Measurements from ENCODE around the gene DACT2. TPM values are rescaled to one million over a fixed set of nuclear protein-coding genes. Genes with fewer than 3 reads are reported as not detected.

The DACT2 gene
- total RNA-seq, 2 experiments from 2014 or later, result not detected

DNA sequence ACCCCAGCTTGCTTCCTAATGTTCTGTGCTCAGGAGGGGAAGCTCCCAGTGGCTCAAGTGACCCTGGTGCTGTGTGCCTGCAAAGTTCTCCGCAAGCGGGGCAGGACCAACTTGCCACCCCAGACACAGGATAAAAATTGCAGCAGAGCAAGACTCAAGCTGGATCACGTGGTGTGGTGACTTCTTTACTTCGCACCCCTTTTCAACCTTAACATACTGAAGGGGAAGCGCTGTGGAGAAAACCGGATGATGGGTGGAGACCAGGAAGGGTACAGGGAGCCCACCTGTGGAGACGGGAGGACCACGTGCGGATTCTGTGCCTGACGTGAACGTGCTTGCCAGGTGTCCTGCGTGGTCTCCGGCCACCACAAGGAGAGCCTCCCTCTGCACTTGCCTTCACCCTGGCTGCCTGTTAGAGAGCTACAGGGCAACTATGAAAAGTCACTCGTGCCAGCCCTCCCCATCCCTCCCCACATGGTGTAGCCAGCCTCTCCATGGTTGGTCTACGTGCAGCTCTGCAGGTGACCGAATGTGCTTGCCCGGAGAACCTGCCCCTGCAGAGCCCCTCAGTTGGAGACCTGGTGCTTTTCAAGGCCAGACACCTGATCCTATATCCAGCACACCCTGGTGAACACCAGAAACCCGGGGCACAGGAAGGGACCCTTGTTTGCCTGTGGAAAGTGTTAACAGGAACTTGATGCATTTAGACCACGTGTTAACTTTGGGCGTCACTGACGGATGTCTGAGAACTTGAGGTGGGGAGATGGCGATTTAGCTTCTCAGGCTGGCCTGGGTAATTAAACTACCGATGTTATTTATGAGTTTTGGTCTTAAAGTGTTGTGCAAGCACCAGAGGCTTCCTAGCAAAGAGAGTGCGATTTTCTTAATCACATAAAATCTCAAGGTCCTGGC is 23.9 kb upstream of the DACT2 start:
- Mint-ChIP-seq H3K9me3 (no peaks in the 10 kb centered on the region), H3K27ac (no peak overlapping the region), H3K27me3 (peaks cover 10% of the 10 kb centered on the region), H3K36me3 (no peaks in the 10 kb centered on the region), H3K4me3 (no peak overlapping the region), H3K4me1 (no peaks in the 10 kb centered on the region)
- DNase-seq, result no peak
- no peak for ATAC-seq (ENCODE audit: low read depth)
- POLR2A ChIA-PET, result no interaction called here

DNA sequence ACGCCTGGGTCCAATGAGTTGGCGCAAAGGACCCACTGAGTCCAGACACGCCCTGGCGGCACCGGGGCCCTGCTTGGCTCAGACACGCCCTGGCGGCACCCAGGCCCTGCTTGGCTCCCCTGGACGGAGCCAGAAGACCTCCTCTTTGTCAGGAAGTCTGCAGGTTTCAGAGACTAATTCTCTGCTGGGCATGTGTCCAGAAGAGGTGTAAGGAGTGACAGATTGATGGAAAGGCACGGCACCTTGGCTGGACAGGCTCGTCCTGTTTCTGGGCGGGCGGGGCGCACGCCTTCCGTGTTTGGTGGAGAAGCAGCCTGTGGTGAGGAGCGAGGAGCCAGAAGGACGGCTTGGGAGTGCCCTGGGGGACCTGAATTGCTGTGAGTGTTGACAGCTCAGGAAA is 23.1 kb upstream of the DACT2 start:
- DNase-seq, result no peak
- H3K36me3 Mint-ChIP-seq, result no peaks in the 10 kb centered on the region
- no peaks in the 10 kb centered on the region for H3K4me1 Mint-ChIP-seq
- POLR2A ChIA-PET, result no interaction called here
- no peaks in the 10 kb centered on the region for H3K9me3 Mint-ChIP-seq
- H3K4me3 Mint-ChIP-seq, result no peak overlapping the region
- ATAC-seq (ENCODE audit: low read depth), result no peak
- no peak overlapping the region for H3K27ac Mint-ChIP-seq
- H3K27me3 Mint-ChIP-seq, result peaks cover 10% of the 10 kb centered on the region

DNA sequence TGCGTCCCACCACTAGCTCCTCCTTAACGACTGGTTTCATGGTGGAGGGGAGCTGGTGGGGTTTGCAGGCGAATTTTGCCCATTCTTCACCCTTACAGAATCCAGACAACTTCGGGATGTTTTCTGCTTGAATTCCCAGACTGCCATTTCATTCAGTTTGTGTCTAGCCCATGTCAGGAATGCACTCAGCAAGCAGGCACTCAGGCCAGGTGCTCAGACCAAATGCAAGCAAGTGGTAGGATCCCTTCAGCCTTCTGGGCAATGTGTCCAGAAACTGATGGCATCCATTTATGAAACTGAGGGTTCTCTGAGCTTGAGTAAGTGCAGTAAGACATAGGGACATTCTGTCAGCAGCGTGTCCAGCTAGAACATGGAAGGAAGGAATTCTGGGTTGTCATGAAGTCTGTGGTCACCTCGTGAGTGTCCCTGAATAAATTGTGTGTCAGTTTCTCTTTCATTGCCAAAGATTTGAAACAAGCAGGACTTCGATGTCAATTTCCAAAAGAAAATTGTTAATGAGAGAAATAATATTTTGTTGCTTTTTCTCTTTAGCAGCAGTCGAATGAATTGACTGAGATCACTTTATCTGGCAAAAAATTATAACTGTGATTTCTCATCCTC is 21.8 kb upstream of the DACT2 start:
- Mint-ChIP-seq H3K4me1 (no peaks in the 10 kb centered on the region), H3K36me3 (no peaks in the 10 kb centered on the region), H3K27ac (no peak overlapping the region), H3K4me3 (no peak overlapping the region), H3K9me3 (no peaks in the 10 kb centered on the region), H3K27me3 (peaks cover 10% of the 10 kb centered on the region)
- POLR2A ChIA-PET, result no interaction called here
- no peak for DNase-seq
- no peak for ATAC-seq (ENCODE audit: low read depth)

DNA sequence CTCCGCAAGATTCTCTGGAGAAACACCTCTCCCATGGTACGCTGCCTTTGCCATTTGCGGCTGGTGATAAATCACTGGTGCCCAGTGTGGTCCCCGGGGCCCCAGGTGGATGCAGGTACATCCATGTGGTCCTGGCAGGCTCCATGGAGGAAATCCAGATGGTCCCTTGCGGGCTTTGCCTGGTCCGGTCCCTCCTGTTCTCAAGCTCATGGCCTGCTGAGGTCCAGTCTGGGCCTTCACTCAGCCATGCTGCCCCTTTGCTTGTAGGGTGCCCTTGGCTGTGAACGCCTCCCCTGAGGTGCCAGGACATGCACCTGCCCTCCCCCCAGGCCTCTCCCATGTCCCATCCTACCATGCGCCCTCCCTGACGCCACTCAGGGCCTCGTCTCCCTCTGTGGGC is 21.2 kb upstream of the DACT2 start:
- no peak overlapping the region for H3K4me3 Mint-ChIP-seq
- H3K27ac Mint-ChIP-seq, result no peak overlapping the region
- no peaks in the 10 kb centered on the region for H3K36me3 Mint-ChIP-seq
- POLR2A ChIA-PET, result no interaction called here
- H3K9me3 Mint-ChIP-seq, result no peaks in the 10 kb centered on the region
- DNase-seq (no peak), ATAC-seq (ENCODE audit: low read depth) (no peak)
- H3K4me1 Mint-ChIP-seq, result no peaks in the 10 kb centered on the region
- peaks cover 10% of the 10 kb centered on the region for H3K27me3 Mint-ChIP-seq

DNA sequence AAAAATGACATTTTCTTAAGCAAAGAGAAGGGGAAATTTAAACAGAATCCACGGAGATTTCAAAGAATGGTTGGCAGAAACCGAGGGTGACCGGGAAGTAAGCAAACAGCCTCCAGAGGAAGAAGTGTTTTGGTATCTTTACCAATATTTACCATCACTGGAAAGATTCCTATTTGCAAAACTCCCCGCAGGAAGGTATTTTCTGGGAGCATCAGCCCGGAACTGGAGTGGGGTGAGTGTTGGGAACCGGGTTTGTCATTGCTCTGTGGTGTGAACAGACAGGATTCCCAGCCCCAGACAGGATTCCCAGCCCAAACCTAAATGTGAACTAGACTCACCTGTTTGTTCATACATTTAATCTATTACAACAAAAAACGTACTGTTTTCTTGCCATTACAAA is 19.2 kb upstream of the DACT2 start:
- H3K27ac Mint-ChIP-seq, result no peak overlapping the region
- POLR2A ChIA-PET, result no interaction called here
- no peak for DNase-seq
- ATAC-seq (ENCODE audit: low read depth), result no peak
- no peaks in the 10 kb centered on the region for H3K36me3 Mint-ChIP-seq
- H3K4me1 Mint-ChIP-seq, result no peaks in the 10 kb centered on the region
- H3K27me3 Mint-ChIP-seq, result peaks cover 3% of the 10 kb centered on the region
- H3K4me3 Mint-ChIP-seq, result no peak overlapping the region
- H3K9me3 Mint-ChIP-seq, result no peaks in the 10 kb centered on the region

DNA sequence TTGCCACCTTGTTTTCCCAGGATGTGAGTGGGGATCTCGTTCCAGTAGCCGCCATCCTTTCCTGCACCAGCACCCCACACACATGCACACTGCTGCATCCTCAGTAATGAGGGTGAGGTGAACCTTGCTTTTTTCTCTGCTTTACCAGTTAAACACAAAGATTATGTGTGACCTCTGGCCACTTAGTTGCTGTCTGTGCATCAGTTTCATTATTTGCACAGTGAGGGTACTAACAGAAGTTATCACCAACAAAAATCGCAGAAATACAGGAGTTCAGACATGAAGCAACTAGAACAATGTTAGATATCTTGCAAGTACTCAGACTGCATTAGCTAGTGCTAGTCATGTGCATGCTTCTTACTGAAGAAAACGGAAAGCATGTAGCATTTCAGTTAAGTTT is 17.4 kb upstream of the DACT2 start:
- DNase-seq (no peak), ATAC-seq (ENCODE audit: low read depth) (no peak)
- no peaks in the 10 kb centered on the region for H3K9me3 Mint-ChIP-seq
- peaks cover 4% of the 10 kb centered on the region for H3K27me3 Mint-ChIP-seq
- H3K27ac Mint-ChIP-seq, result no peak overlapping the region
- H3K4me3 Mint-ChIP-seq, result no peak overlapping the region
- POLR2A ChIA-PET, result no interaction called here
- no peaks in the 10 kb centered on the region for H3K4me1 Mint-ChIP-seq
- no peaks in the 10 kb centered on the region for H3K36me3 Mint-ChIP-seq

DNA sequence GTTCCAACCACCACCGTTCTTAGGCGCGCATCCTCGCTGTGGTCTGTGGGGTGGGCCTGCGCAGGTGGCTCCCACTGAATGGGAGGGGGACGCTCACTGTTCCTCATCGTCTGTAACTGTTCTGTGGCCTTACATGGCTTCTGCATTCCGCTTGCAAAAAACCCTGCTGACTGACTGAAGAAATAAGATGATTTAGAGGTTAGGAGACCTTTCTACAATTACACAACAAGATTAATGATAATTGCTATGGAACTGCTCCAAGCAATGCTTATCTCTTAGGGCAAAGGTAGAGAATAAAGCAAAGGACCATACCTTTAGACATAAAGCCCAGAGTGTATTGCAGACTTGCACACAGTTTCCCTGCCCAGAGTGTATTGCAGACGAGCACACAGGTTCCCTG is 14.4 kb upstream of the DACT2 start:
- H3K4me3 Mint-ChIP-seq, result no peak overlapping the region
- POLR2A ChIA-PET, result no interaction called here
- ATAC-seq (ENCODE audit: low read depth) (no peak), DNase-seq (no peak)
- H3K4me1 Mint-ChIP-seq, result no peaks in the 10 kb centered on the region
- H3K27ac Mint-ChIP-seq, result no peak overlapping the region
- H3K27me3 Mint-ChIP-seq, result peaks cover 2% of the 10 kb centered on the region
- H3K36me3 Mint-ChIP-seq, result no peaks in the 10 kb centered on the region
- H3K9me3 Mint-ChIP-seq, result peaks cover 2% of the 10 kb centered on the region

DNA sequence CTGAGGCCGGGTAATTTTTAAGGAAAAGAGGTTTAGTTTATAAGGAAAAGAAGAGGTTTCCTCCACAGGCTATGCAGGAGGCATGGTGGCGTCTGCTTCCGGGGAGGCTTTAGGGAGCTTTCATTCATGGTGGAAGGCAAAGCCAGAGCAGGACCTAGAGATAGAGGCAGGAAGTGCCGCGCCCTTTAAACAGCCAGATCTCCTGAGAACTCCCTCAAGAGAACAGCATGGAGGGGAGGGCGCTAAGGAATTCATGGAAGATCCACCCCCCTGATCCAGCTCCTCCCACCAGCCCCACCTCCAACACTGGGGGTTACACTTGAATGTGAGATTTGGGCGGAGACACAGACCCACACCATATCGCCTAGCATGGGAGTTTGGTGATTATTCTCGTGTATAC is 13.9 kb upstream of the DACT2 start:
- ATAC-seq (ENCODE audit: low read depth) (no peak), DNase-seq (no peak)
- Mint-ChIP-seq H3K9me3 (peaks cover 2% of the 10 kb centered on the region), H3K27ac (no peak overlapping the region), H3K4me3 (no peak overlapping the region), H3K4me1 (no peaks in the 10 kb centered on the region), H3K27me3 (peaks cover 2% of the 10 kb centered on the region), H3K36me3 (no peaks in the 10 kb centered on the region)
- POLR2A ChIA-PET, result no interaction called here

DNA sequence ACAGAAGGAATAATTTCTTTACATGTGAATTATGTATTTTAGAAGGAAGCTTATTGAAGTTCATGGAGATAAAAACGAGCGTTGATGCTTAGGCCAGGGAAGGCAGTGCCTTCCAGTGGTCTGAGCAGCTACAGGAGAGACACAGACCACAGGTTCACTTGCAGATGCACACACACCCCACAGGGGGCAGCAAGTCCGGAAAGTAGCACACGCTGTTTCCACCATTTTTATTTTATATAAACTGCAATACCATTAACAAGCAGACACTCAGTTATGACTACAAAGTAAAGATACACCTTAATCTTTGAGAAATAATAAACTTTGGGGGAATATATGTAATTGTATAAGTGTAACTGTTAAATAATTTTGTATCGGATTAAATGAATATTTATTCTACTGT is 13.5 kb upstream of the DACT2 start:
- POLR2A ChIA-PET, result no interaction called here
- H3K9me3 Mint-ChIP-seq, result peaks cover 2% of the 10 kb centered on the region
- H3K27me3 Mint-ChIP-seq, result peaks cover 2% of the 10 kb centered on the region
- no peak for ATAC-seq (ENCODE audit: low read depth)
- H3K27ac Mint-ChIP-seq, result no peak overlapping the region
- H3K4me1 Mint-ChIP-seq, result no peaks in the 10 kb centered on the region
- no peaks in the 10 kb centered on the region for H3K36me3 Mint-ChIP-seq
- H3K4me3 Mint-ChIP-seq, result no peak overlapping the region
- no peak for DNase-seq

DNA sequence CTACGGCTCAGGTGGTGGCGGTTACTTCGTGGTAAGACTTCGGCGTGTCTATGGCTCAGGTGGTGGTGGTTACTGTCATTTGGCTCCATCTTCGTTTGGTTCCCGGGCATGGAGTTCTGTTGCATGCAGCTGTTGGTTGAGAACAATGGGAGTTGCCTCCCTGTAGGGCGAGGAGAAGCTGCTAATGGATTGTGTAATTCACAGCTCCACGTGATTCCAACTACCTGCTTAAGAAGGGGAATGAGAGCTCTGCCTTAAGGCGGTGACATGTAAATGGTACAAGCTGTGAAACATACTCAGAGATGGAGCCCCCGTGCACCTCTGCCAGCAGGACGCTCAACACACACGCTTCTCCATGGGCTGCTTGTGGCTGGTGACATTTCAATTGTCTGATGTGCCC is 12.4 kb upstream of the DACT2 start:
- Mint-ChIP-seq H3K4me1 (no peaks in the 10 kb centered on the region), H3K27ac (no peak overlapping the region), H3K9me3 (peaks cover 2% of the 10 kb centered on the region), H3K27me3 (peaks cover 5% of the 10 kb centered on the region), H3K4me3 (no peak overlapping the region), H3K36me3 (no peaks in the 10 kb centered on the region)
- ATAC-seq (ENCODE audit: low read depth), result no peak
- DNase-seq, result no peak
- POLR2A ChIA-PET, result no interaction called here

DNA sequence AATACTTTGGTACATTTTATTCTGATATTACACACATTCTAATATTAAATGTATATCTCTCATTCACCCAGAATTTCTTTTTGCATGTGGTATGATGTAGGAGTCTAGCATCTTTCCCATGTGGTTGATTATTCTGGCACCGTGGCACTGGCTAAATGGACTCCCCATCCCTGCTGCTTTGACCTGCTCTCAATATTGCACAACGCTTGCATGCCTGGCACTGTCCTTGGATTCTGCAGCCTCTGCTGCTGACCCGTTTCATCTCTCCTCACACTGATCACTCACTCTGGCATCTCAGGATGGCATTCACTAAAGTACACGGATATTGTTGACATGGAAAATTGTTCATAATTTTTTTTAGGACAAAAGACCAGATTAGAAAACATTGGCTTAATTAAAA is 11.5 kb upstream of the DACT2 start:
- POLR2A ChIA-PET, result no interaction called here
- ATAC-seq (ENCODE audit: low read depth) (no peak), DNase-seq (no peak)
- Mint-ChIP-seq H3K27me3 (peaks cover 7% of the 10 kb centered on the region), H3K9me3 (peaks cover 2% of the 10 kb centered on the region), H3K4me1 (no peaks in the 10 kb centered on the region), H3K4me3 (no peak overlapping the region), H3K36me3 (no peaks in the 10 kb centered on the region), H3K27ac (no peak overlapping the region)

DNA sequence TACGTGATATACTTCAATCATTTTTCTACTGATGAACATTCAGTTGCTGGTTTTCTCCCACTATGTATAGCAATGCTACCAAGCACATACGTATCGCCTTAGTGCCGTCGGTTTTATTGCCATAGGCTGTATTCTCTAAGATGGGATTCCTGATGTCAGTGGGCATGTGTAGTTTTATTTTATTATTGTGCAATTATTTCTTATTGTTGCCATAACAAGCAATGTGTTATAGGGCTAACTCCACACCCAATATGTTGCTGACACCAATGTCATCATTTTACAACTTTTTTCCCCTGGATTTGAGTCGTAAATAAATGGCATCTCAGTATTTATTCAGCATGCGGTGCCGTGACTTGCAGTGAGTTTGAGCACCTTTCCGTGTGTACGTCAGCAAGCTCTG is 10.8 kb upstream of the DACT2 start:
- POLR2A ChIA-PET, result no interaction called here
- peaks cover 13% of the 10 kb centered on the region for H3K27me3 Mint-ChIP-seq
- H3K4me3 Mint-ChIP-seq, result no peak overlapping the region
- H3K36me3 Mint-ChIP-seq, result no peaks in the 10 kb centered on the region
- DNase-seq (no peak), ATAC-seq (ENCODE audit: low read depth) (no peak)
- peaks cover 2% of the 10 kb centered on the region for H3K9me3 Mint-ChIP-seq
- no peaks in the 10 kb centered on the region for H3K4me1 Mint-ChIP-seq
- H3K27ac Mint-ChIP-seq, result no peak overlapping the region

DNA sequence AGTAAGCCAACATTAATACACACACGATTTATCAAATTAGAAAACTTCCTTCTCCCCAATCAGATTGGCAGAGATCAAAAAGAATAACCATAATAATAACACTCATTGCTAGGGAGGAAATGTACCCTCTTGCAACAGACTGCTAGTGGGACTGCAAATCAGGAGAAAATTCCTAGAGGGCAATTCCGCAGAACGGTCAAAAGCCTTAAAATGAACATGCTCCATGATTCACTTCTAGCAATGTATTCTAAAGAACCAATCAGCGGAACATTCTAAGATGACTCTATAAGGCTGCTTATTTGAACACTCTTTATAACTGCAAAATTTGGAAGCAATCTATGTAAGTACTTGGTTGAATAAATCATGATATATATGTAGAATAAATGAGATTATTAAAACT is 8.5 kb upstream of the DACT2 start:
- Mint-ChIP-seq H3K27ac (no peak overlapping the region), H3K27me3 (peaks cover 13% of the 10 kb centered on the region), H3K4me3 (no peak overlapping the region), H3K9me3 (peaks cover 2% of the 10 kb centered on the region), H3K36me3 (no peaks in the 10 kb centered on the region), H3K4me1 (no peaks in the 10 kb centered on the region)
- POLR2A ChIA-PET, result no interaction called here
- ATAC-seq (ENCODE audit: low read depth) (no peak), DNase-seq (no peak)
